ENCODE data around the gene STPG3.

STPG3 gene

DNA sequence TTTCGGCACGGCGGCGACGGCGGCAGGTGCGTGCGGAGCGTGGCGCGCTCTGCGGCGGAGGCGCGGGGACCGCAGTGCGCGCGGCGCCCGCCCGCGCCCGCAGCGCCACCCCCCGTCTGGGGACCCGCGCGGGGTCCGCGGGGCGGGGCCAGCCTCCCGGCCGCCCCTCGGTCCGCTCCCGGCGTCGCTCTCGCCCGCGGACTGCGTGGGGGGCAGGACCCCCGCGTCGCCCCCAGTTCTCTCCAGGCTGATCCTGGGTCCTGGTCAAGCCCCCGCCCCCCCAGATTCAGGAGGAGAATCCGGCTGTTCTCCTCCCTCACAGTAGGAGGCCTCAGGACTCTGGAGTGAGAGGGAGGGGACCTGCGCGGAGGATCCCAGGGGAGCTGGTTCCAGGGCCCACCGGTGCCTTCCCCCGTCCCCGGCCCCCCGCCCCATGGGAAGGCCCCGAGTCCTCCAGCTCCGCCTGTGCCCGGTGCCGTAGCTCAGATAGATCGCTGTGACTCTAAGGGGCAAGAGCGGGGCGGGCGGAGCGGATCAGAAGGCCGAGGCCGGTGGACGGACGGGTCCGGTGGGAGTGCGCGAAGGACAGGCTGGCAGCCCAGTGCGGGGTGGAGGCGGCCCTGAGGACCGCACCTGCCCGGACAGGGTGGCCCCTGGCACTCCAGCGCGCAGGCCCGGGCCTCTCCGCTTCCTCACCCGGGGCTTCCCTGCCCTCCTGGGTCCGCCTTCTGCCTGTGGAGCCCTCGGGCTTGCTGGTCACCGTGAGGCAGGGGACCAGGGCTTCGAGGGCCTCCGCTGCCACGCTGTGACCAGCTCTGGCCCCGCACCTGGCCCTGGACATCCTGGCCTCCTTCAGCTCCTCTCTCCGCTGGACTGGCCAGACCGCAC lies 28.7 kb upstream of the STPG3 start, which contains the start of gene RNF208:
Gene RNF208 (minus strand): TSS at position 51 of the 888 bp plus-strand sequence. CDS start 1,028 bp downstream, outside the sequence.
- DNase-seq = no peak

- DNase-seq = peak; percentile 99
Measured at GRCh38 chr9:137223078-137223970, 27.8 kb upstream of the STPG3 start.

DNA sequence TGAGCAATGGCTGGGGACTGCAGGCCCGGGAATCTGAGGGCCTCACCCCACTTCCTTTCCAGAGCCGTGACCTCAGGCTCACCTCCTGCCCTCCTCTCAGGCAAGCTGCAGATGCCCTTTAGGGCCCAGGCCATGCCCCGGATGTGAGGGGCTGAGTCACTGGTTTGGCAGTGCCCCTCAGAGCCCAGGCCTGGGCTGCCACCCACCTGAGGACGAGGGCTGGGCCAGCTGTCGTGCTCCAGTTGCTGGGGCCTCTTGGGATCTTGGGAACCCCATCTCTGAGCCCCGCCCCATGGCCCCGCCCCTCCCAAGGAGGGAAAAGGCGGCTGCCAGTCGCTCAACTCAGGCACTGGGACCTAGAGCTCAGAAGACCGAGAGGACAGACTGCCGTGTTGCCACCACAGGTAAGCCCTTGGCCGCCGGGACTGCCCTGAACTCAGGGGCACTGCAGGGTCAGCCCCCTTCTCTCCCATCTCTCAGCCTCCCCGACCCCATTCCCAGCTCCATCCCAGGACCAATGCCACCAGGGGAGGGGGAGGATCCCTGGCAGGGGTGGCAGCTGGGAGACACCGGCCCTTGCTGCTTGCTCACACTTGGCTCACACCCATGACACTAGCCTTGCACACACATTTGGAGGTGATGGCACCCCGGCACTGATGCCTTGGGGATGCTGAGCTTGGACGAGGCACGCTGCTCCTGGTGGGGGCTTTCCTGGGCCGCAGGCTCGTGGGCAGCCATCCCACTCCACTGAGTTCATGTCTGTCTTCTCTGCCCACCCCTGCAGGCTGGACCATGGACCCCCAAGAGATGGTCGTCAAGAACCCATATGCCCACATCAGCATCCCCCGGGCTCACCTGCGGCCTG lies 26.0 kb upstream of the STPG3 start, which contains the start of gene CYSRT1:
Gene CYSRT1 (plus strand): TSS at position 345 of the 865 bp plus-strand sequence. CDS start 448 bp downstream, at position 793.
- no peak for DNase-seq

- DNase-seq = no peak
Measured at GRCh38 chr9:137225699-137226331, 25.3 kb upstream of the STPG3 start.

DNA sequence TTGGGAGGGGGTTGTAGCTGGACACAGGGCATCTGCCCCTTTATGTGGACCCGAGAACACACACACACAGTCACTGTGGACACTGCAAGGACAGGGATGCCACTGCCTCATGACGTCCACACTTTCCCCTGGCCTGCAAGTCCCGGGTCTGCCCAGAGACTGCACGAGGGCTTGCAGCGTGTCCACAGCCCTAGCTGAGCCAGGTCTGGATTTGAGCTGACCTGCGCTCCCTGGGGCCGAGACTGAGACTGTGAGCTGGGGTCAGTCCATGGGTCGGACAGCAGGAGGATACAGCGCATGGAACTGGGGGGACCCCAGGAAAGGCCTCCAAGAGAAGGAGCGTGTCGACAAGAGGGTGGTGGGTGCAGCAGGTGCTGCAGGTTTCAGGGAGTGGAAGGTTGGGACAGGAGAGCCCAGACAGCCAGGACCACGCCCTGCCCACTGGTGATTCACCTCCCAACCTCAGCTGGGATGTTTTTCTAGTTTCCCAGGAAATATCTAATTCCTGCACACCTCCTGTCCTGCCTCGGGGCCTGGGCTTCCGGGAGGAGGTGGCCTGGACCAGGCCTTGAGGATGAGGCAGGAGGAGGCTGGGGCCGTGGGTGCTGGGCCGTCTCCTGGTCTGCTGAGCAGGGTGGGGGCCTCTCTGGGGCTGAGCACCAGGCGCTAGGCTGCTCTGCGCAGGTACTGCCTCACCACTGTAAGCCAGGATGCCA lies 24.6 kb upstream of the STPG3 start:
- DNase-seq = no peak

GRCh38 chr9:137227054-137227852 lies 23.8 kb upstream of the STPG3 start, which contains the start of gene RNF224:
Gene RNF224, plus strand, starts transcription at chr9:137227502. Its CDS starts 834 bp downstream, at chr9:137228336.
- DNase-seq = peak; percentile 91

DNA sequence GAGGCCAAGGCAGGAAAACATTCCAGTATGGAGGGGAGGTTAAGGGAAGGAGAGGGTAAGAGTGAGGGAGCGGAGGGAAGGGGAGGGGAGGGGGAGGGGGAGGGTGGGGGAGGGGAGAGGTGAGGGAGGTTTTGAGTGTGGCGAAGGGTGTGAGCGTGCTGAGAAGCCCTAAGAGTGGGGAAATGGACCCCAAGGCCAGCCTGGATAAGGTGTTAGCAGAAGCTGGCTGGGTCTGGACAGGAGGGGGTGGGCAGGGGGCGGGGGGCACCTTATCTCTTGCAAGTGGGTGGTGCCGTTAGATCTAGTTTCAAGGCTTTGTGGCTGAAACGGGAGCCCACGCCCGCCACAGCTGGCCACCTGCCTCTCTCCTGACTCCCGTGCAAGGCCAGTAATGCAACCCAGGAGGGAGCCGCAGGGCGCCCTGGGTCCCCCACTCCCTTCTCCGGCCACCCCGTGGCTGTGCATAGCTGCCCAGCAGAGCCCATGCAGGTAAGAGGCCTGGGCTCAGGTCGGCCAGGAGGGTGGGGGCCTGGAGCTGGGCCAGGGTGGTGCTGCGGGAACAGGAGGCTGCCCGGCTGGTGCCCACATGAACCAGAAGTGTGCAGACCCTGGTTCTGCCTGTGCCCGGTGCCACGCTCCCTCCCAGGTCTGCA lies 23.1 kb upstream of the STPG3 start:
- no peak for DNase-seq

DNA sequence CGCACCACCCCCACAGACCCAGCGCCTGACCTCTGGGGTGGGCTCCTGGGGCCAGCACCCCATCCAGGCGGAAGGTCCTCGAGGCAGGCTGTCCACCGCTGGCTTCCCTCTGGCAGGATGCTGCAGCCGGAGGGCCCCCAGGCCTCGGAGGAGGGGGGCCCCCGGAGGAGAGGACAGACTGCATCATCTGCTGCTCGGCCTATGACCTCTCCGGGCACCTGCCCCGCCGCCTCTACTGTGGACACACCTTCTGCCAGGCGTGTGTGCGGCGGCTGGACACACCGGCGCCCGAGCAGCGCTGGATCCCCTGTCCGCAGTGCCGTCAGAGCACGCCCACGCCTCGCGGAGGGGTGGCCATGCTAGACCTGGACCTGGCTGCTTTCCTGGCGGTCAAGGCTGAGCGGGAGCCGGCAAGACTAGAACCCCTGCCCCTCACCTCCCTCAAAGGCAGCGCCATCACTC lies 22.5 kb upstream of the STPG3 start:
- DNase-seq = no peak

DNA sequence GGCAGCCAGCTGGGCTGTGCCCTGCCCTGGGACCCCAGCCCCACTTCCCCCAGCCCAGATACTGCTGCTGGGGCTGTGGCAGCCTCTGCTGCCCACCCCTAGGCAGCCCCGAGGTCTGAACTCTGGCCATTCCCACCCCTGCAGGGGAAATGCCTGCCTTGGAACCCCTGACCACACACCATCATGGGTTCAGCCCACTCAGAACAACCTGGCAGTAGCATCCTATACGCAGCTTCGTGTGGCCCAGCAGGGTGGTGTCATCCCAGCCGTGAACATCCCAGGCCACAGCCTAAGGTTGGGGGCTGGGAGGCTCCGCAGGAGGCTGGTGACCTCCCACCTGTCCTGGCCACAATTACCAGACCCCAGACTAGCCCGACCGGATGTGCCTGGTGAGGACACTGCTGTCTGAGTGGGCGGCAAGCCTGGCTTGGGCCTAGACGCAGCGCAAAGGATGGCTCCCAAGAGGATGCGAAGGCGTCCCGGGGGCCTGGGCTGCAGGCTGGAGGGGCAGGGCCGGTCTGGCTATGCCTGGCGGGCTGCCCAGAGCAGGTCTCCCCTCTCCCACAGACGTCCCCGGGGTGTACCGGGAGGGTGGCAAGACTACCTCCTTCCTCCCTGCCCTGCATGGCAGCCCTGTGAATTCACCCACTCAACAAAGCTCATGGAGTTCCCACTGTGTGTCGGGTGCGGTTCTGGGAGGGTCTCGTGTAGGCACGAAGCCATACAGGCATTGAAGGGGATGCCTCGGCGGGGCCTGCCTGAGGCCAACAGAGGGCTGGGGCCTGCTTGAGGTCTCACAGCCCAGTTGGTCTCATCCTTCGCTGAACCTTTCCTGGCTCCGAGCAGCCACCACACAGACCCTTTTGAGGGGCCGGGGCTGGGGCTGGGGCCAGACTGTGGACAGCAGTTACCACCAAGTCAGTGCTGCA lies 21.9 kb upstream of the STPG3 start:
- DNase-seq = no peak

DNA sequence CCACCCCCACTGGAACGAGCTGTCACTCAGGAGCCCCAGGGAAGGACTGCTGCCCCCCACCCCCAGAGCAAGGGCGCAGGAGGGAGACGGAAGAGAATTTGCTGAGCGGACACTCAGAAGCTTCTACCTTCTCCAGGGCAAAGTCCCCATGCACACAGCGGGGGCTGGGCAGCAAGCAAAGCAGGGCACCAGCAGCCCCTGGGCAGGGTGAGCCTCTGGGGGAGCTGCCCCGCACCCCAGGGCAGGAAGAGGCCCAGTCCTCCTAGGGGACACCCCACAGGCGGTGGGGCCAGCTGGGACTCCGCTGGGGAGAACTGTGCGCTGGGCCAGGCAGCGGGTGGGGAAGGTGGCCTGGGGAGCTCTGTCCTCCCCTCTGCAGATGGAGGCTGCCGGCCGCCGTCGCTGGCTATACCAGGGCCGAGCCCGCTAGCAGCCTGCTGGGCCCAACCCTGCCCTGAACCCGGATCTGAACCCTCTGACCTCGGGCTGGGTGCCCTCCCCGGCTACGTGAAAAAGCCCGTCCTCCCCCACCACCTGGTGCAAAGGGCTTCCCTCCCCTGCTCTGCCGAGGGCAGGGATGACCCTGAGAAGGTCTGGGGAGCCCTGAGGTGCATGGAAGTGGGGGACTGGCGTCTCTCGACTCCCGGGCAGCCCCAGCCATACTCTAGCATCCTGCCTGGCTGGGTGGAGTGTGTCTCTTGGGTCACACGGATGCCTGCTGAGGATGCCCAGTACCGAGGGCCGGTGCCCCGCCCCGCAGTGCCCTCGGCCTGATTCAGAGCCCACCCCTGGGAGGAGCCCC lies 21.0 kb upstream of the STPG3 start:
- DNase-seq = no peak

GRCh38 chr9:137230705-137231371 lies 20.2 kb upstream of the STPG3 start, which contains the start of gene SLC34A3:
Gene SLC34A3, plus strand, starts transcription at chr9:137230901. Its CDS starts 802 bp downstream, at chr9:137231703.
- no peak for DNase-seq

- DNase-seq = no peak
Measured at GRCh38 chr9:137231372-137232039, 19.6 kb upstream of the STPG3 start.

DNA sequence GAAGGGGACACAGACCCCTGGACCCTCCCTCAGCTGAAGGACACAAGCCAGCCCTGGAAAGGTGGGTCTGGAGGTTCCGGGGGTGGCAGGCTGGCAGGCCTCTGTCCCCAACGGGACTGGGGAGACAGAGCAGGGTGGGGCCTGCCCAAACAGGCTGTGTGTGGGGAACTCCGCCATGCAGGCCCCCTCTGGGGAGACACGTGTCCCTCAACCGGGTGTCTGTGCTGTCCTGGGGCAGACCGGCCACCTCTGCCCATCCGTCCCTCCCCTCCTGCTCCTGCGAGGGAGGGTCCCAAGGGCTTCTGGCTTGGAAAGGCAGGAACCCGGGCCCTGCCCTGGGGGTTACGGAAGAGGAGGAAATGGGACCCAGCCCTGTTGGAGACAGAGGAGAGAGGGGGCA lies 19.0 kb upstream of the STPG3 start:
- DNase-seq = no peak

DNA sequence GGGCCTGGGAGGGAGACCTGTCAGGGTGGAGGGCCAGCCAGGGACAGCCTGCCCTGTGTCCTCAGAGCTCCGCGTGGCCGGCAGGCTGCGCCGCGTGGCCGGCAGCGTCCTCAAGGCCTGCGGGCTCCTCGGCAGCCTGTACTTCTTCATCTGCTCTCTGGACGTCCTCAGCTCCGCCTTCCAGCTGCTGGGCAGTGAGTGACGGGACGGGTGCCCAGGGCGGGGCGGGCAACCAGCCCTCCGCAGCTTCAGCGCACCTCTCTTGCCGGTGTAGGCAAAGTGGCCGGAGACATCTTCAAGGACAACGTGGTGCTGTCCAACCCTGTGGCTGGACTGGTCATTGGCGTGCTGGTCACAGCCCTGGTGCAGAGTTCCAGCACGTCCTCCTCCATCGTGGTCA lies 18.6 kb upstream of the STPG3 start:
- no peak for DNase-seq

DNA sequence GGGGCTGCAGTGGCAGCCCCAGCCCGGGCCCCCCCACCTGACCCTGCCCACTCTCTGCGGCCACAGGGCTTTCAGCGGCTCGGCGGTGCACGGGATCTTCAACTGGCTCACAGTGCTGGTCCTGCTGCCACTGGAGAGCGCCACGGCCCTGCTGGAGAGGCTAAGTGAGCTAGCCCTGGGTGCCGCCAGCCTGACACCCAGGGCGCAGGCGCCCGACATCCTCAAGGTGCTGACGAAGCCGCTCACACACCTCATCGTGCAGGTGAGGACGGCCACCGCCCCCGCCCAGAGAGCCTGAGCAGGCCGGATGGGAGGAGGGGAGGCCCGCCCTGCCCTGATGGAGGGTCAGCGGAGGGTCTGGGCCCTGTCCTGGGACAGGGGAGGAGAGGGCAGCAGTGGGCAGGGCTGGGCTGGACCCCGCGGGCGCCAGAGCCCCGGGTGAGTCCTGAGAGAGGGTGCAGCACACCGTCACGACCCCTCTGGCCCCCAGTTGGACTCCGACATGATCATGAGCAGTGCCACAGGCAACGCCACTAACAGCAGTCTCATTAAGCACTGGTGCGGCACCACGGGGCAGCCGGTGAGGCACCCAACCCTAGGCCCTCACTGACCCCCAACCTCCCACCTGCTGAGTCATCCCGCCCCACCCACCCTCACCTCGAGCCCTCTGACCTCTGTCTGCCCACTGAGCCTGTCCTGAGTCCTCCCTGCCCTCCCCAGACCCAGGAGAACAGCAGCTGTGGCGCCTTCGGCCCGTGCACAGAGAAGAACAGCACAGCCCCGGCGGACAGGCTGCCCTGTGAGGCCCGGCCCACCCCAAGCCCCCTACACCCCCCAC lies 17.7 kb upstream of the STPG3 start:
- no peak for DNase-seq
